Right atrium auricular region (tissue), 2 donors: ENCODE results near the gene LAMC1. TPM values are rescaled to one million over a fixed set of nuclear protein-coding genes. Genes with fewer than 3 reads are reported as not detected.

Experiments used
- DNase-seq: peaks from one replicate; pipeline ENCODE4 v3.0.0-alpha.2; 2019; ENCODE audit warnings: low spot score
- H3K27ac ChIP-seq, 2 donors: fragments of 200-600 bp; sonication (generic); 1 replicate in 1 of 2; 2 replicates in 1 of 2; pipeline ENCODE4 v1.5.1; 2016 to 2019
- H3K27me3 ChIP-seq, 2 donors: fragments of 200-600 bp; sonication (generic); one replicate each; pipeline versions ENCODE4 v1.5.1 to v1.6.0; 2017 to 2019
- H3K36me3 ChIP-seq: fragments of 200-600 bp; sonication (generic); one replicate; pipeline ENCODE4 v1.5.1; 2016
- H3K4me1 ChIP-seq, 2 donors: fragments of 200-600 bp; sonication (generic); one replicate each; pipeline versions ENCODE4 v1.5.1 to v1.6.0; 2017 to 2019
- H3K4me3 ChIP-seq, 2 donors: fragments of 200-600 bp; sonication (generic); 1 replicate in 1 of 2; 2 replicates in 1 of 2; pipeline ENCODE4 v1.5.1; 2017 to 2019; ENCODE audit warnings: mild to moderate bottlenecking in 1 of 2, moderate library complexity in 1 of 2
- H3K9me3 ChIP-seq, 2 donors: fragments of 200-600 bp; sonication (generic); one replicate each; pipeline ENCODE4 v1.5.1; 2019
- total RNA-seq, 2 donors: library from RNA; depleted of rRNA; stranded (reverse); fragments of >200 nt; gene quantifications; one replicate each; pipeline ENCODE4 v1.1.0, GENCODE V29; 2016
- TF ChIP-seq, protein P1 (sequence below), 2 donors: fragments of 200-600 bp; sonication (generic); IDR thresholded peaks; one replicate each; pipeline ENCODE4 v1.5.1; 2019; ENCODE audit warnings: antibody characterized with exemption in 2 of 2

LAMC1 gene
- total RNA-seq, 2 donors from 2014 or later, result 154 to 159 TPM

DNA sequence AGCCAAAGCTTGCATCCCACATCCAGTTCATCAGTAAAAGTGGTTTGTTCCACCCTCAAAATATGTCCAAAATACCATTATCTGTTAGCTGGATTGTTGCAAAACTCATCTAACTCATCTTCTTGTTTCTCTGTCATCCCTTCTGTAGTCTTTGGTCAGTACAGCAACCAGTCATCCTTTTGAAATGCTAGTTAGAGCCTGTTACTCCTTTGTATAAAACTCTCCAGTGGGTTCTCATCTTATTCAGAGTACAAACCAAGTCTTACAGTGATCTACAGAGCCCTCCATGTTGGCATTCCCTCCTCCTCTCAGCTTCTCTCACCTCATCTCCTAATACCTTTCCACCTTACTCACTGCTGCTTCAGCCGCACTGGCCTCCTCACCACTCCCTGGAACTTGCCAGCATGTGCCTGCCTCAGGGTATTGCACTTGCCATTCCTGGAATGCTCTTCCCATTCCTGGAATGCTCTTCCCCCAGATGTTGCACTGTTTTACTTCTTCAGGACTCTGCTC, 70.6 kb downstream of the LAMC1 start:
- H3K4me1 ChIP-seq, result peaks cover 0 to 75% of the 10 kb centered on the region in 2 donors
- H3K36me3 ChIP-seq, result no peaks in the 10 kb centered on the region
- no peak for DNase-seq
- TF ChIP-seq, protein P1, sequence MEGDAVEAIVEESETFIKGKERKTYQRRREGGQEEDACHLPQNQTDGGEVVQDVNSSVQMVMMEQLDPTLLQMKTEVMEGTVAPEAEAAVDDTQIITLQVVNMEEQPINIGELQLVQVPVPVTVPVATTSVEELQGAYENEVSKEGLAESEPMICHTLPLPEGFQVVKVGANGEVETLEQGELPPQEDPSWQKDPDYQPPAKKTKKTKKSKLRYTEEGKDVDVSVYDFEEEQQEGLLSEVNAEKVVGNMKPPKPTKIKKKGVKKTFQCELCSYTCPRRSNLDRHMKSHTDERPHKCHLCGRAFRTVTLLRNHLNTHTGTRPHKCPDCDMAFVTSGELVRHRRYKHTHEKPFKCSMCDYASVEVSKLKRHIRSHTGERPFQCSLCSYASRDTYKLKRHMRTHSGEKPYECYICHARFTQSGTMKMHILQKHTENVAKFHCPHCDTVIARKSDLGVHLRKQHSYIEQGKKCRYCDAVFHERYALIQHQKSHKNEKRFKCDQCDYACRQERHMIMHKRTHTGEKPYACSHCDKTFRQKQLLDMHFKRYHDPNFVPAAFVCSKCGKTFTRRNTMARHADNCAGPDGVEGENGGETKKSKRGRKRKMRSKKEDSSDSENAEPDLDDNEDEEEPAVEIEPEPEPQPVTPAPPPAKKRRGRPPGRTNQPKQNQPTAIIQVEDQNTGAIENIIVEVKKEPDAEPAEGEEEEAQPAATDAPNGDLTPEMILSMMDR (IDR thresholded peaks at IDR 0.05), result no peak
- H3K27me3 ChIP-seq, result no peaks in the 10 kb centered on the region
- H3K9me3 ChIP-seq, result no peaks in the 10 kb centered on the region
- H3K27ac ChIP-seq, result no peak overlapping the region
- H3K4me3 ChIP-seq, result no peak overlapping the region

GRCh38 chr1:183094351-183094750, 71.1 kb downstream of the LAMC1 start:
- no peak overlapping the region for H3K27ac ChIP-seq
- peaks cover 0 to 79% of the 10 kb centered on the region in 2 donors for H3K4me1 ChIP-seq
- H3K4me3 ChIP-seq, result no peak overlapping the region
- H3K36me3 ChIP-seq, result no peaks in the 10 kb centered on the region
- no peaks in the 10 kb centered on the region for H3K9me3 ChIP-seq
- TF ChIP-seq, protein P1 (IDR thresholded peaks at IDR 0.05), result no peak
- no peaks in the 10 kb centered on the region for H3K27me3 ChIP-seq
- DNase-seq, result no peak

DNA sequence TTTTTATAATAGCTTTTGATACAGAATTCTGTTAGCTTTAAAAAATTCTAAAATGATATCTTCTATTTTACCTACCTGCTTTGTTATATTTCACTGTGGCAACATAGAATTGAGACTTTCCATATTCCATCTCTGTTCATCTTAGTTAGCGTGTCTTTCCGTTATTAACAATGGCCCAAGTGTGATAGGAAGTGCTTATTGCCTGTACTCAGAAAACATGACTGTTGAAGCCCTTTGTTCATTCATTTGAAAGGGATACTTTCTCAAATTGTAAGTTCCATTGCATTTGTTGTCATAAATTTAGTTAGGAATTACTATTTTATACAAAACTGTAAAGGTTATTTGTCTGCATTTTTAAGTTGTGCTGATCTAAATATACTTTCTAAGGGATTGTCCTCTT, 73.1 kb downstream of the LAMC1 start:
- H3K4me3 ChIP-seq, result no peak overlapping the region
- H3K36me3 ChIP-seq, result no peaks in the 10 kb centered on the region
- H3K9me3 ChIP-seq, result no peaks in the 10 kb centered on the region
- DNase-seq, result no peak
- H3K27ac ChIP-seq, result peak overlapping the region in 1 of 2 donors; percentile 20
- peaks cover 0 to 62% of the 10 kb centered on the region in 2 donors for H3K4me1 ChIP-seq
- H3K27me3 ChIP-seq, result no peaks in the 10 kb centered on the region
- TF ChIP-seq, protein P1 (IDR thresholded peaks at IDR 0.05), result no peak

DNA sequence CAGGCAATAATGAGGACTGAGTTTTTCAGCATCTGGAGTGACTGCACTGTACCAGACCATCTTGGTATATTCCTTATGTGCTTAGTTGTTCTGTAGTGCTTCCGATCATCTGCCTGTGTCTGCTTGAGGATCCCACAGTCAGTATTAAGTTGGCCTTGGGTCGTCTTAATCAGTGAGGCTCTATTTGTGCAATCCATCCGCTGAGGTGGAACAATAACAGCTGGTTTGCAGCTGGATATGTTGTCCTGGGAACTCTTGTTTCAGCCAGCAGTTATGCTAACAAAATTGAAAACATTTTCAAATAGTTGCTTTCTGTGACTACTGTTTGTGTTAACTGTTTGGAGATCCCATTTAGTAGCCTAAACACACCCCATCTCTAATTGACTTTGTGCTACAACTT, 73.7 kb downstream of the LAMC1 start:
- no peaks in the 10 kb centered on the region for H3K36me3 ChIP-seq
- peak overlapping the region; percentile 13 to 30 for H3K27ac ChIP-seq
- H3K4me3 ChIP-seq, result no peak overlapping the region
- peaks cover 0 to 59% of the 10 kb centered on the region in 2 donors for H3K4me1 ChIP-seq
- no peak for DNase-seq
- H3K27me3 ChIP-seq, result no peaks in the 10 kb centered on the region
- TF ChIP-seq, protein P1 (IDR thresholded peaks at IDR 0.05), result no peak
- no peaks in the 10 kb centered on the region for H3K9me3 ChIP-seq

DNA sequence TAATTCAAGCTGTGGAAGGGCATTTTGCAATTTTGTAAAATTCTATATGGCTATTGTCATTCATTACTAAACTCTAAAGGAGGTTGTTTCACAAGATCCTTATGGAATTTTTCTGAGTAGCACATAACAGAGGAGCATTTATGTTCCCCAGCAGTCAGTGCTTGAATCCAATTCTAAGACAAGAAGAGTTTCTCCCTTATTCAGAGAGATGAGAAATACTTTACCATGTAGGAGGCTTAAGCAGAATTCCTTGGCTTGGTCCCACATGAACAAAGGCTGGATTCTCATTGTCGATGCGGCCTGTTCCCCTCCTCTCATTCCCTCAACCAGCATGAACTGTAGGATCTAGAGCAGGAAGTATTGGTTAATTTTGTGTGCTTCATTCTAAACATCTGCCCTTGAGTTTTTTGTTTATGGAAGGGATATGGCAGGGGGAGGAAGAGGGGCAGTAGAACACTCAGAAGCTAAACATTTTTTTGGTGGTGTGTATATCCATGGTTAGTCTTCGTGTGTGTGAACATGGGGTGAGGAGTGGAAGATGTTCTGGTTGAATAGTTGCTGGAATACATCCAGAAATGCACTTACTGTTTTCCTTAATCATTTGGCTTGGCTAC, 74.3 kb downstream of the LAMC1 start:
- peak overlapping the region; percentile 13 to 30 for H3K27ac ChIP-seq
- H3K36me3 ChIP-seq, result no peaks in the 10 kb centered on the region
- DNase-seq, result no peak
- TF ChIP-seq, protein P1 (IDR thresholded peaks at IDR 0.05), result no peak
- no peak overlapping the region for H3K4me3 ChIP-seq
- H3K9me3 ChIP-seq, result no peaks in the 10 kb centered on the region
- H3K27me3 ChIP-seq, result no peaks in the 10 kb centered on the region
- peaks cover 0 to 56% of the 10 kb centered on the region in 2 donors for H3K4me1 ChIP-seq

GRCh38 chr1:183098317-183098716, 75.1 kb downstream of the LAMC1 start:
- H3K27ac ChIP-seq, result no peak overlapping the region
- H3K27me3 ChIP-seq, result no peaks in the 10 kb centered on the region
- H3K4me1 ChIP-seq, result peaks cover 0 to 52% of the 10 kb centered on the region in 2 donors
- TF ChIP-seq, protein P1 (IDR thresholded peaks at IDR 0.05), result no peak
- peaks cover under 1% of the 10 kb centered on the region for H3K36me3 ChIP-seq
- no peaks in the 10 kb centered on the region for H3K9me3 ChIP-seq
- no peak overlapping the region for H3K4me3 ChIP-seq
- DNase-seq, result no peak
